ENCODE data around the gene NPR1.

The NPR1 gene

DNA sequence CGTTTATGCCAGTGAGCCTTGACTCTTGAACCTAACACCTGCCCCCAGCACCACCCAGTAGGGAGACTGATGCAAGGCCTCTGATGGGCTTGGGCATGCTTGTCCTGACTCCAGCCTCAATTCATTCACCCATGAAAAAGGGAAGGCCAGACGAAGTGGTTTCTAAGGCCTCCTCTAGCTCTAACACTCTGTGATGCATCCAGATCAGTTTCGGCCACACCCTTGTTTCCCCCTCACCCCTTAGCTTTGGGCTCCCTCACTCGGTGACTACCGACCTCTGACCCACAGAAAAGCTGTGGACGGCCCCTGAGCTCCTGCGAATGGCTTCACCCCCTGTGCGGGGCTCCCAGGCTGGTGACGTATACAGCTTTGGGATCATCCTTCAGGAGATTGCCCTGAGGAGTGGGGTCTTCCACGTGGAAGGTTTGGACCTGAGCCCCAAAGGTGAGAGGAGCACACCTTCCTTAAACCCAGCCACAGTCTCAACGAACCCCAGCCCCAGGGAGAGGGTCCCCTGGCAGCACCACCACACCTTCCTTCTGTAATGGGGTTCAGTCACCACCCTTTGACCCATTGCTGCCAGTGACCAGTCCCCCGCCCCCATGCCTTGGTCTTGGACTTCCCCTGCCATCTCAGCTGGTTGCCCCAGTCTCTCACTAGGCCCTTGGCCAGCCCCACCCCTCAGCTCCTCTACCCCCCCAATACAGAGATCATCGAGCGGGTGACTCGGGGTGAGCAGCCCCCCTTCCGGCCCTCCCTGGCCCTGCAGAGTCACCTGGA lies 9.0 kb downstream of the NPR1 start:
- TF ChIP-seq CTCF (IDR thresholded peaks at IDR 0.05) = no peak
- Histone ChIP-seq H3K4me3 (no peak overlapping the region), H3K27ac (no peak overlapping the region)
- DNase-seq (ENCODE audit: low spot score) = no peak

DNA sequence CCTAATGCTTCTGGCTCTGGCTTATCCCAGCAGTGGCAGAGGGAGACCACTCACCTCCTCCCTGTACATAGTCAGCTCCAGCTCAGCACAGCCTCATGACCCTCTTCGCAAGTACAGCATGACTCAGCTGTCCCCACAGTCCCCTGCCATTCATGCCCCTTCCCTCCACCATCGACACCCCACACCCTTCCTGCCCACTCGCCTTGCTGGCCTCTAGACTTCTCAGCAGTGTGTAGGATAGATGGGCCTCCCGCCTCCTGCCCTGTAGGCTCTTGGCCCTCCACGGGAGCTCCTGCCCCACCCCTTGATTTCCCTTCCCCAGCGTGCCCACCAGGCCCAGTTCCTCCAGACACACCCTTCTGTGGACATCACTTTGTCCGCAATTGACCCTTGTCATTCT lies 9.8 kb downstream of the NPR1 start:
- DNase-seq (ENCODE audit: low spot score) = no peak
- H3K27ac ChIP-seq = no peak overlapping the region
- no peak for TF ChIP-seq CTCF (IDR thresholded peaks at IDR 0.05)

GRCh38 chr1:153688736-153689328 lies 10.3 kb downstream of the NPR1 start:
- Histone ChIP-seq H3K4me3 (no peak overlapping the region), H3K27ac (no peak overlapping the region)
- no peak for TF ChIP-seq CTCF (IDR thresholded peaks at IDR 0.05)
- DNase-seq (ENCODE audit: low spot score) = no peak

More for the DNA sequence above, 9.8 kb downstream of the NPR1 start:
- no peak overlapping the region for H3K4me3 ChIP-seq

DNA sequence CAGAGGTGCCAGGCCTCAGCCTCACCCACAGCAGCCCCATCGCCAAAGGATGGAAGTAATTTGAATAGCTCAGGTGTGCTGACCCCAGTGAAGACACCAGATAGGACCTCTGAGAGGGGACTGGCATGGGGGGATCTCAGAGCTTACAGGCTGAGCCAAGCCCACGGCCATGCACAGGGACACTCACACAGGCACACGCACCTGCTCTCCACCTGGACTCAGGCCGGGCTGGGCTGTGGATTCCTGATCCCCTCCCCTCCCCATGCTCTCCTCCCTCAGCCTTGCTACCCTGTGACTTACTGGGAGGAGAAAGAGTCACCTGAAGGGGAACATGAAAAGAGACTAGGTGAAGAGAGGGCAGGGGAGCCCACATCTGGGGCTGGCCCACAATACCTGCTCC lies 15.0 kb downstream of the NPR1 start:
- no peak overlapping the region for H3K27ac ChIP-seq
- no peak for TF ChIP-seq CTCF (IDR thresholded peaks at IDR 0.05)
- DNase-seq (ENCODE audit: low spot score) = no peak
- H3K4me3 ChIP-seq = no peak overlapping the region

- TF ChIP-seq CTCF (IDR thresholded peaks at IDR 0.05) = no peak
- peak overlapping the region; percentile 79 to 90 for H3K27ac ChIP-seq
- DNase-seq (ENCODE audit: low spot score) = no peak
- no peak overlapping the region for H3K4me3 ChIP-seq
Observed at GRCh38 chr1:153696741-153697140, 18.3 kb downstream of the NPR1 start.

DNA sequence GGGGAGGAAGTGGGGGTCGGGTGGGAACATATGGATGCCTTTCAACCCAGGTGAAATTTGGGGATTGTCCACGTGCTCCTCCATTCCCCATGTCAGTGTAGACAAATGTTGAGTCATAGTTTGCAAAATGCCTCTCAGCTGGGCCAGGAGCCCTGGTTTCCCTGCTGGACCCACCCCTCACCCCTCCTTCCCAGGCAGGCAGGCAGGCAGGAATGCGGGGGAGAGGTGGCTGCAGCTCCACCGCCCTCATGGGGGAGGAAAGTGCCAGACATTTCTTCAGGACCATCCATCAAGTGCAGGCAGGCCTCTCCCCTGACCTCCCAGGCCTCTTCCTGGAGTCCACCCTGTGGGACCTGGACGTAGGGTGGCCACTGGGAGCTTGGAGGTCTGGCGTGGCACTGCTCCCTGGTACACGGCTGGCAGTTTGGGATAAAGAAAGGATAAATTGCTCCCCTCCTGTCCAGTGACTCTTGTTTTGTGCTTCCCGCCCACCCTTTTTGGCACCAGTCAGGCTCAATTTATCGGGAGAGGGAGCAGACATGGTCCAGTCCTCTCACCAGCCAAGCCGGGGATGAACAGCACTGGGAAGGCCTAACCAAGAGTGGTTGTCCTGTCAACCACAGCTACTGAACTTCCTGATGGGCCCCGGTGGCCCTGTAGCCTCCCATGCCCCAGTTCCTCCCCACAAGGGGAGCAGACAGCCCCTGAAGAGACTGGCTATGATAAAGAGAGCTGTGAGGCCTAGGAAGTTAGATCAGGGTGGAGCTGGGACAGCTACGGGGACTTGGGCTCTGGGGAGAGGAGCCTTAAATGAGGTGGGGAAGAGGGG lies 18.9 kb downstream of the NPR1 start:
- no peak for TF ChIP-seq CTCF (IDR thresholded peaks at IDR 0.05)
- Histone ChIP-seq H3K27ac (peak overlapping the region; percentile 79 to 90), H3K4me3 (peak overlapping the region; percentile 52)
- peak; percentile 82 for DNase-seq (ENCODE audit: low spot score)
